Measurements from ENCODE around the gene SLC29A1. TPM values are rescaled to one million over a fixed set of nuclear protein-coding genes. Genes with fewer than 3 reads are reported as not detected.

Gene SLC29A1
- total and polyA plus RNA-seq, 9 of the 15 experiments (the other 6 are each of a cell fraction or from before 2014, with no cell fraction given): 18.9 to 170 (median 57.7) TPM

- TF ChIP-seq ARID4B (CRISPR knock-in tag; IDR thresholded peaks at IDR 0.05): 0 out of 2 replicates have a peak, but pooled peaks have one; percentile 1
- peak; percentile 59; the same call in 1 of the 2 replicates for TF ChIP-seq ZNF143 (CRISPR knock-in tag; IDR thresholded peaks at IDR 0.05)
- TF ChIP-seq ZNF133 (CRISPR knock-in tag; IDR thresholded peaks at IDR 0.05): no peak
- TF ChIP-seq MYC (IDR thresholded peaks at IDR 0.05; ENCODE audit: low read depth, low read length): no peak
- no peak for TF ChIP-seq MYC (CRISPR knock-in tag; IDR thresholded peaks at IDR 0.05; ENCODE audit: borderline replicate concordance, low read depth)
- TF ChIP-seq GATAD2B (IDR thresholded peaks at IDR 0.05; ENCODE audit: borderline replicate concordance): no peak
- TF ChIP-seq CBFA2T3 (IDR thresholded peaks at IDR 0.05): peak; percentile 51
- 0 out of 2 replicates have a peak, but pooled peaks have one; percentile 61 for TF ChIP-seq TAF15 (IDR thresholded peaks at IDR 0.05; ENCODE audit: low read depth, low read length)
- TF ChIP-seq IRF9 (tag; IDR thresholded peaks at IDR 0.05): no peak
- no peak for TF ChIP-seq ZNF224 (CRISPR knock-in tag; IDR thresholded peaks at IDR 0.05)
- TF ChIP-seq ZBTB33 (CRISPR knock-in tag; IDR thresholded peaks at IDR 0.05): peak; percentile 25; the same call in 1 of the 2 replicates
- TF ChIP-seq BCL6 (CRISPR knock-in tag; IDR thresholded peaks at IDR 0.05): no peak
- peak; percentile 1 to 44; a peak in 1 of 4 replicates for TF ChIP-seq BCLAF1 (IDR thresholded peaks at IDR 0.05; ENCODE audit: borderline replicate concordance in 1 of 2, control insufficient read depth in 1 of 2, low read depth in 2 of 2, low read length in 1 of 2)
- no peak for TF ChIP-seq E2F3 (CRISPR knock-in tag; IDR thresholded peaks at IDR 0.05)
- TF ChIP-seq ATF4 (CRISPR knock-in tag; IDR thresholded peaks at IDR 0.05): no peak
- peak; percentile 32 for TF ChIP-seq SUPT5H (IDR thresholded peaks at IDR 0.05)
Observed at GRCh38 chr6:44255105-44255808, 31.9 kb downstream of the SLC29A1 start (continued).
